NCI-H460 (cell line): ENCODE results near the gene PRM2. TPM values are rescaled to one million over a fixed set of nuclear protein-coding genes. Genes with fewer than 3 reads are reported as not detected.

Experiments used
- DNase-seq: peaks from one replicate; pipeline ENCODE4 v3.0.0-alpha.2; 2016; ENCODE audit warnings: low read depth; ENCODE audit errors: extremely low read depth
- polyA plus RNA-seq: library from polyadenylated mRNA; depleted of rRNA; stranded (reverse); fragments of >200 nt; gene quantifications from 2 replicates; pipeline ENCODE4 v1.2.3, GENCODE V29; 2014; cell fraction: nucleus; rRNA removed
- total RNA-seq: library from RNA; depleted of rRNA; stranded (reverse); fragments of >200 nt; shearing (Covaris generic); gene quantifications from 2 replicates; pipeline ENCODE4 v1.2.3, GENCODE V29; 2014; rRNA removed

The PRM2 gene, protein sequence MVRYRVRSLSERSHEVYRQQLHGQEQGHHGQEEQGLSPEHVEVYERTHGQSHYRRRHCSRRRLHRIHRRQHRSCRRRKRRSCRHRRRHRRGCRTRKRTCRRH
- total RNA-seq = not detected in 2 replicates
- polyA plus RNA-seq = not detected in 2 replicates

DNA sequence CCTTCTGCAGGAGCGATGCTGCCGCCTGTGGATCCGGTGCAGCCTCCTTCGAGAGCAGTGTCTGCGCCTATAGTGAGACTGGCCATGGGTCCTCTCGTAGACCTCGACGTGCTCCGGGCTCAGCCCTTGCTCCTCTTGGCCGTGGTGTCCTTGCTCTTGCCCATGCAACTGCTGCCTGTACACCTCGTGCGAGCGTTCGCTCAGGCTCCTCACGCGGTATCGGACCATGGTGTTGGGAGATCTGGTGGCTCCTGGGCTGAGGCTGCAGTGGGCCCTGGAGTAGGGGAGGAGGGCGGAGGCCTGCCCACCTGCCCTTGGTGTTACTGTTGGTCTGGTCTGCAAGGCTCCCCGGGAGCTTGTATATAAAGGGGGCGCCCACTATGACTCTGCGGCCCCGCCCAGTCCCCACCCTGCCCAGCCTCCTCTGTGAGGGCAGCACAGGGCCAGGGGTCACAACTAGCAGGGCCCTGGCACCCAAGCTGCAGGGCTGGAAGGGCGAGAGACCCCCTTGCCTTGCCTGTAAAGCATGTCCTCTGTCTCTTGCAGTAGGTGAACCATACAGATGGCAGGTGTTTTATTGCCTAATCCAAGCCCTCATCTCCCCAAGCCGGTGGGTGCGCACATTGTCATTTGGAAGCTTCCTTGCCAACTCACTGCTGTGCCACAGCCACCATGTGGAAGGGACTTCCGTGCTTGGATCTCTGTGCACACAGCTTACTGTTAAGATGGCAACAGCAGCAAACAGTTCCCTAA, at the start of gene PRM2:
Gene PRM2, minus strand, starts transcription at position 338 of the 753 bp plus-strand sequence. Its CDS starts 110 bp downstream, at position 228.
- DNase-seq = no peak

GRCh38 chr16:11325404-11326083, 49.3 kb upstream of the PRM2 start:
- DNase-seq = no peak

GRCh38 chr16:11323551-11324336, 47.5 kb upstream of the PRM2 start:
- no peak for DNase-seq

DNA sequence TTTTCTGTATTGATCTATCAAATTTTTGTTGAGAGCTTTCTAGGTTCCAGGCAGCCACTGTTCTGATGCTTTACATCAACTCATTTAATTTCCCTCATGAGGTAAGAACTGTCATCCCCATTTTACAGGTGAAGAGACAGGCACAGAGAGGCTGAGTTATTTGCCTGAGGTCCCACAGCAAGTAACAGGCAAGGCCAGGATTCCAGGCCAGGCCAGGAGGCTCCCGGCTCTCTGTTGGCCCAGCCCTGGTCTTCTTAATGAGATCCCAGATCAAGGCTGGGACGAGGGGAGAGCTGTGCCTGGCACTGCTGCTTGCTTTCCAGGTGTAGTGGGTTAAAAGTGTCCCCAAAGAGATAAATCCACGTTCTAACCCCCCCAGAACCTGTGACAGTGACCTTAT, 46.5 kb upstream of the PRM2 start:
- DNase-seq = no peak

GRCh38 chr16:11321662-11322061, 45.4 kb upstream of the PRM2 start:
- DNase-seq = no peak

DNA sequence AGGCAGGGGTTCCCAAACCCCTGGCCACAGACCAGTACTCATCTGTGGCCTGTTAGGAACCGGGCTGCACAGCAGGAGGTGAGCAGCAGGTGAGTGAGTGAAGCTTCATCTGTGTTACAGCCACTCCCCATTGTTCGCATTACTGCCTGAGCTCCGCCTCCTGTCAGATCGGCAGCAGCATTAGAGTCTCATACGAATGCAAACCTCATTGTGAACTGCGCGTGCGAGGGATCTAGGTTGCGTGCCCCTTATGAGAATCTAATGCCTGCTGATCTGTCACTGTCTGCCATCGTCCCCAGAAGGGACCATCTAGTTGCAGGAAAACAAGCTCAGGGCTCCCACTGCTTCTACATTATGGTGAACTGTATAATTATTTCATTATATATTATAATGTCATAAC, 43.9 kb upstream of the PRM2 start:
- no peak for DNase-seq

DNA sequence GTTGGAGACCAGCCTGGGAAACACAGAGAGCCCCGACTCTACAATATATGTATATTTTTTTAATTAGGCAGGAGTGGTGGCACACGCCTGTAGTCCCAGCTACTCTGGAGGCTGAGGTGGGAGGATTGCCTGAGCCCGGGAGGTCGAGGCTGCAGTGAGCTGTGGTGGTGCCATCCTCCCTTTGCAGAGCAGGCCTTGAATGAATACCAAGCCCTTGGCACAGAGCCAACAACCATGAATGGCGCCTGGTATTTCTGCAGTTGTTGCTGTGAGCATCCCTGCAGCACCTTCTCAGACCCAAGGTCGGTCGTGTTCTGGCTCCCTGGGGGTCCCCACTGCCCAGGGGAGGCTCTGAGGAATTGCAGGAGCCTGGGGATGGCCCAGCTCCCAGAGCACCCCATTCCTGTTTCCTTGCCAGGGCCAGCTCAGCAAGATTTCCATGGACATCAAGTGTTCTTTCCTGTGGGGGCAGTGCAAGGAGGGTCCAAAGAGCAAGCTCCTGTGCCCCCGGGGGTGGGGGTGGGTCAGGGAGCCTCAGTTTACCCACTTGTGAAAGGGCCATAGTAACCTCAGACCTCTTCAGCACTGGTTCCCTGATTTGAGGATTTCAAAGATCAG, 43.4 kb upstream of the PRM2 start:
- no peak for DNase-seq

- DNase-seq = no peak
Measured at GRCh38 chr16:11318817-11319216, 42.5 kb upstream of the PRM2 start.

GRCh38 chr16:11316331-11317015, 40.2 kb upstream of the PRM2 start:
- no peak for DNase-seq

GRCh38 chr16:11315510-11315909, 39.2 kb upstream of the PRM2 start:
- DNase-seq = no peak

- no peak for DNase-seq
Measured at GRCh38 chr16:11314309-11314894, 38.1 kb upstream of the PRM2 start.

- DNase-seq = no peak
Measured at GRCh38 chr16:11313493-11314308, 37.4 kb upstream of the PRM2 start.

- DNase-seq = no peak
Measured at GRCh38 chr16:11312718-11313492, 36.6 kb upstream of the PRM2 start.

GRCh38 chr16:11310997-11311561, 34.8 kb upstream of the PRM2 start:
- no peak for DNase-seq

- no peak for DNase-seq
Measured at GRCh38 chr16:11310634-11310977, 34.3 kb upstream of the PRM2 start.

DNA sequence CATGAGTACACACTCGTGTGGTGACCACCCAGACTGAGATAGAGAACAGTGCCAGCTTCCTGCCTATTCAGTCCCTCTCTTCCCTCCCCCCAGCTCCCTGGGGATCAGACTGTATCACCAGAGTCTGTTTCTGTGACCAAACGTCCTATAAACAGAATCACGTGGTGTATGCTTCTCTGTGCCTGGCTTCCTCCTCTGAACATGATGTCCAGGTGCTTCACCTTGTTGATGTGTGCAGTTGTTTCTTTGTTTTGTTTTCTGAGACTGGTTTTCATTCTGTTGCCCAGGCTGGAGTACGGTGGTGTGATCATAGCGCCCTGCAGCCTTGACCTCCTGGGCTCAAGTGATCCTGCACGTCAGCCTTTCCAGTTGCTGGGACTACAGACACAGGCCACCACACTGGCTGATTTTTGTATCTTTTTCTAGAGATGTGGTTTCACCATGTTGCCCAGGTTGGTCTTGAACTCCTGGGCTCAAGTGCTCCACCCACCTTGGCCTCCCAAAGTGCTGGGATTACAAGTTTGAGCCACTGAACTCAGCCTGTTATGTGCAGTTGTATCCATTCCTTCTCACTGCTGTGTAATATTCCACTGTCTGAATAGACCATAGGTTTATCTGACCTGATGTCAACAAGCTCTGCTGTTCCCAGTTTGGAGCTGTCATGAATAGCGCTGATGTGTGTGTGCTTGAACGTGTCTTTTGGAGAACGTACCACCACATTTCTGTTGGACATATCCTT, 33.8 kb upstream of the PRM2 start:
- DNase-seq = no peak
